Aortic smooth muscle cell (primary cell): ENCODE results near the gene MSANTD1. TPM values are rescaled to one million over a fixed set of nuclear protein-coding genes. Genes with fewer than 3 reads are reported as not detected.

Source experiments
- total RNA-seq: library from RNA; depleted of rRNA; stranded (reverse); fragments of >200 nt; gene quantifications from 2 replicates; pipeline ENCODE4 v1.2.3, GENCODE V29; 2014

Gene MSANTD1
- 0.53 and 0.56 TPM in 2 replicates for total RNA-seq

DNA sequence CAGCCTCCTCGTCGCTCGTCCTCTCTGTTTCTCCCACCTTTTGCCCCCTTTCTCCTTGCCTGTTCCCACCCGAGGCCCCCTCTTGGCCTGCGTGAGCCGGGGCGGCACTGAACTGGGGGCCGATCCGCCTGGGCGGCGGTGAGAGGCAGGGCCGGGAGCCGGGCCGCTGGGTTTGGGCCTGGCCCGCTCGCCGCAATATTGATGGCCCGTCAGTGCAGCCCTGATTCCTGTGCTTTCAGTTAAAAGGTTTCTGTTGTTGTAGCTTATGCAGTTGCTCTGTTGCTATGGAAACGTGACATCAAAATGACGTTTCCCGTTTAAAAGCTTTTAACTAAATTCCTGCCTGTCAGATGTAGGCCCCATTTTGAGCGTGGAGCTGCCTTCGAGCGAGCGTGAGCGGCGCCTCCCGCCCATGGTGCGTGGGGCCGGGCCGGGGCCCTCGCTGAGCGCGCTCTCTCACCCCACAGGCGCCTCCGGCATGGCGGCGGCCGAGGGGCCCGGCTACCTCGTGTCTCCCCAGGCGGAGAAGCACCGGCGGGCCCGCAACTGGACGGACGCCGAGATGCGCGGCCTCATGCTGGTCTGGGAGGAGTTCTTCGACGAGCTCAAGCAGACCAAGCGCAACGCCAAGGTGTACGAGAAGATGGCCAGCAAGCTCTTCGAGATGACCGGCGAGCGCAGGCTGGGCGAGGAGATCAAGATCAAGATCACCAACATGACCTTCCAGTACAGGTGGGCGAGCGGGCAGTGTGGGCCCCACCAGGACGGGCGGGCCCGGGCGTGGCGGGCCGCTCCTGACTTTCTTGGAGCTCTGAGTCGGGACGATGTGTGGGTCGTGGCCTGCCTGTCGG is at the start of gene MSANTD1:
MSANTD1 (plus strand) TSS at position 349 of the 851 bp plus-strand sequence; CDS start at position 413, 64 bp downstream.

DNA sequence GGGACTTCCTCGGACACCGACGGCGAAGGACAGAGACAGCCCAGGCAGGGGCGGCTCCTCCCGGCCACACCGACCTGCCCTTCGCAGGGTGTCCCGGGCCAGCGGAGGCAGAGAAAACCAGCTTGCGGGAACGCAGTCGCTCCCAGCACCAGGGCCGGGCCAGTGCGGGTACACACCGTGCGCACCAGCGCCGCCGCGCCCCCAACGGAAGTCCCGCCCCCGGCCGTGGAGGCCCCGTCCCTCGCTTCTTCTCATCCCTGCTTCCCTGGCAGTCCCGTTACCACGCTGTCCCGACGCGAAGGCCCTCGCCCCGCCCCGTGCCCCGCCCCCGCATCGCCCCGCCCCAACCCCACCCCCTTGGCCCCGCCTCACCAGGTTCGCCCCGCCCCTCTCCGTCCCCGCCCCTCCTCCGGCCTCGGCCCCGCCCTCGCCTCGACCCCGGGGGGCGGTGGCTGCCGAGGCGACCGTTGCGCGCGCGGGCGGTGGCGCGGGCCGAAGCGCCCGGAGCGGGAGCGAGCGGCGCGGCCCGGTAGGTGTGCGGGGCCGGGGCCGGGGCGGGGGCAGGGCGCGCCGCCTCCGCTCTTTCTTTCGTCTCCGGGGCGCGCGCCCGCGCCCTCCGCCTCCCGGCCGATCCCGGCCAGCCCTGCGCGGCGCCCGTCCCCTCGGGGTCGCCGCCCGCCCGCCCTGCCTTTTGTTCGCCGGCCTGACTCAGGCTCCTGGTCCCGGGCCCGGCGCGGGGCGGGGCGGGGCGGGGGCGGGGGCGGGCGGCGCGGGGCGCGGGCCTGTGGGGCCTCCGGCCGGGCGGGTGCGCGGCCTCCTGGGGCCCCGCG is 43.8 kb downstream of the MSANTD1 start, which contains the start of gene RGS12:
RGS12 (plus strand) TSS at position 451 of the 830 bp plus-strand sequence. CDS start 23,150 bp downstream, outside the sequence.

Other genes with a start within 250 kb of the MSANTD1 start
- not detected in 2 replicates for gene HTT-AS, start 174.6 kb upstream of the MSANTD1 start, total RNA-seq
- 29.2 and 36.6 TPM in 2 replicates for gene HTT, start 174.5 kb upstream of the MSANTD1 start, total RNA-seq
- 17.4 and 21.5 TPM in 2 replicates for gene RGS12, start 43.9 kb downstream of the MSANTD1 start, total RNA-seq
- gene HGFAC, start 192.8 kb downstream of the MSANTD1 start, total RNA-seq, result not detected in 2 replicates
- gene DOK7, start 214.1 kb downstream of the MSANTD1 start, total RNA-seq, result 0.13 and 0.19 TPM in 2 replicates